Smooth muscle cell (in vitro differentiated cells): ENCODE results near the gene GLT1D1. TPM values are rescaled to one million over a fixed set of nuclear protein-coding genes. Genes with fewer than 3 reads are reported as not detected.

Experiments
- DNase-seq: peaks from one replicate; lab custom pipeline; 2025; ENCODE audit not compliant: unreplicated experiment; lab: John Stamatoyannopoulos, UW
- H2AFZ ChIP-seq: fragments of 200-600 bp; sonication (generic); 2 replicates; pipeline ENCODE4 v1.6.0; 2016; ENCODE audit warnings: antibody characterized with exemption, low read depth, mild to moderate bottlenecking
- H3F3A ChIP-seq: fragments of 200-600 bp; sonication (generic); 2 replicates; pipeline ENCODE4 v1.6.0; 2017; ENCODE audit warnings: antibody characterized with exemption, low read depth
- H3K27ac ChIP-seq: fragments of 200-600 bp; sonication (generic); 2 replicates; pipeline ENCODE4 v1.5.1; 2016; ENCODE audit warnings: low read depth, mild to moderate bottlenecking
- H3K27me3 ChIP-seq: fragments of 200-600 bp; sonication (generic); 2 replicates; pipeline ENCODE4 v1.6.1; 2016; ENCODE audit warnings: low read depth, mild to moderate bottlenecking
- H3K36me3 ChIP-seq: fragments of 200-600 bp; sonication (generic); 2 replicates; pipeline ENCODE4 v1.5.1; 2016; ENCODE audit warnings: low read depth
- H3K4me1 ChIP-seq: fragments of 200-600 bp; sonication (generic); 2 replicates; pipeline ENCODE4 v1.5.1; 2016; ENCODE audit warnings: low read depth
- H3K4me2 ChIP-seq: fragments of 200-600 bp; sonication (generic); 2 replicates; pipeline ENCODE4 v1.6.0; 2016; ENCODE audit warnings: mild to moderate bottlenecking
- H3K4me3 ChIP-seq: fragments of 200-600 bp; sonication (generic); 2 replicates; pipeline ENCODE4 v1.5.1; 2016; ENCODE audit warnings: mild to moderate bottlenecking
- H3K79me2 ChIP-seq: fragments of 200-600 bp; sonication (generic); 2 replicates; pipeline ENCODE4 v1.6.0; 2016; ENCODE audit warnings: low read depth, mild to moderate bottlenecking
- H3K9ac ChIP-seq: fragments of 200-600 bp; sonication (generic); 2 replicates; pipeline ENCODE4 v1.6.0; 2016; ENCODE audit warnings: low read depth
- H3K9me3 ChIP-seq: fragments of 200-600 bp; sonication (generic); replicated peaks from 2 replicates; pipeline ENCODE4 v1.5.1; 2016; ENCODE audit warnings: low read depth
- H4K20me1 ChIP-seq: fragments of 200-600 bp; sonication (generic); 2 replicates; pipeline ENCODE4 v1.6.0; 2016; ENCODE audit warnings: low read depth
- WGBS: methylation state at CpG from one replicate; pipeline ENCODE4 v1.1.7; 2016; ENCODE audit warnings: low lambda C conversion rate; 5-methylcytosine and 5-hydroxymethylcytosine counted together
- polyA plus RNA-seq: library from polyadenylated mRNA; unstranded; fragments of >200 nt; fragmentation: Nextera tagmentation; extraction: Ambion mirVana; gene quantifications from 2 replicates; pipeline ENCODE4 v1.2.1, GENCODE V29; 2016
- total RNA-seq: library from RNA; depleted of rRNA; stranded (reverse); fragments of >200 nt; gene quantifications from 2 replicates; pipeline ENCODE4 v1.2.3, GENCODE V29; 2014
- TF ChIP-seq, protein P1 (sequence below): fragments of 200-600 bp; sonication (generic); IDR thresholded peaks from 2 replicates; pipeline ENCODE4 v1.5.1; 2017; ENCODE audit warnings: borderline replicate concordance, mild to moderate bottlenecking, antibody characterized with exemption; ENCODE audit not compliant: insufficient read depth, poor library complexity, severe bottlenecking

GLT1D1 gene
- total and polyA plus RNA-seq, 2 experiments from 2014 or later = 0.07 to 0.18 TPM

DNA sequence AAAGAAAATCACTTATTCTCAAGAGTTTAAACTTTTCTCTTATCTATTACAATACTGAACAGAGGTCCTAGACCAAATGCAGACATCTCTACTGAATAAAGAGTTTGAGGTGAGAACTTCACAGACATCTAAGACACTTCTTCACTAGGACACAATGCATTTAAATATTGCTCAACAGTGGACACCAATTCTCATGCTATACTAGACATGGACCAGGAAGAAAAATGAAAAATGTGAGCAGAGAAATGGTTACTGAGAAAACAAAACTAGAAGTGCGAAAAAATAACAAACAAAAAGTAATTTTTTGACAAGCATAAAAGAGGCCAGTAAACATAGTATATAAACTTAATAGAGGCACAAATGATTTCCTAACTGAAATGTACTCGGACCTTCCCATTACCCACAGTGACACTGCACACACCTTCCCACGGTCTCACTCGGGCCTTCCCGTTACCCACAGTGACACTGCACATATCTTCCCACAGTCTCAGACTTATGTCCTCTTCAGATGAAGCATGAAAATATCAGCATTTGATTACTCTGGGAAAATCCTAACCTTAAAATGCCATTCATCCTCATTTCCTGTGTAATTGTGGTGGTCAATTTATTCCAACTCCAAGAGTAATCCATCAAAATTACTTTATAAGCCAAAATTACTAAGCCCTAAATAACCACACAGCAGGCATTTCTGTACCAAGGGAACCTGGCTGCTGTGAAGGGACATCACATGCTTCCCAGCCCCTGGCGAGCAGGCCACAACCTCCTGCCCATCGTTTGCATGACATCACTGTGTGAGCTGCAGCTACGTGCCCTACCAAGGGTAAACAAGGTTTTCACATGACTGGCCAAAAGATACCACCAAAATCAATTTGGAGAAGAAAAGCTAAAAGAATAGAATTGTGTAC lies 35.9 kb upstream of the GLT1D1 start:
- WGBS = 71% methylated on average over 8 of the region's 8 CpGs
- Histone ChIP-seq H3K9me3 (no peaks in the 10 kb centered on the region), H3K79me2 (peaks cover 93% of the 10 kb centered on the region), H3K4me1 (peaks cover 18% of the 10 kb centered on the region), H3K4me3 (no peak overlapping the region), H4K20me1 (peaks cover 90% of the 10 kb centered on the region), H3F3A (no peaks in the 10 kb centered on the region), H3K9ac (peak overlapping the region; percentile 41), H3K27me3 (no peaks in the 10 kb centered on the region), H3K27ac (peak overlapping the region; percentile 80), H3K4me2 (peak overlapping the region; percentile 10), H2AFZ (no peak overlapping the region), H3K36me3 (no peaks in the 10 kb centered on the region)
- TF ChIP-seq, protein P1, sequence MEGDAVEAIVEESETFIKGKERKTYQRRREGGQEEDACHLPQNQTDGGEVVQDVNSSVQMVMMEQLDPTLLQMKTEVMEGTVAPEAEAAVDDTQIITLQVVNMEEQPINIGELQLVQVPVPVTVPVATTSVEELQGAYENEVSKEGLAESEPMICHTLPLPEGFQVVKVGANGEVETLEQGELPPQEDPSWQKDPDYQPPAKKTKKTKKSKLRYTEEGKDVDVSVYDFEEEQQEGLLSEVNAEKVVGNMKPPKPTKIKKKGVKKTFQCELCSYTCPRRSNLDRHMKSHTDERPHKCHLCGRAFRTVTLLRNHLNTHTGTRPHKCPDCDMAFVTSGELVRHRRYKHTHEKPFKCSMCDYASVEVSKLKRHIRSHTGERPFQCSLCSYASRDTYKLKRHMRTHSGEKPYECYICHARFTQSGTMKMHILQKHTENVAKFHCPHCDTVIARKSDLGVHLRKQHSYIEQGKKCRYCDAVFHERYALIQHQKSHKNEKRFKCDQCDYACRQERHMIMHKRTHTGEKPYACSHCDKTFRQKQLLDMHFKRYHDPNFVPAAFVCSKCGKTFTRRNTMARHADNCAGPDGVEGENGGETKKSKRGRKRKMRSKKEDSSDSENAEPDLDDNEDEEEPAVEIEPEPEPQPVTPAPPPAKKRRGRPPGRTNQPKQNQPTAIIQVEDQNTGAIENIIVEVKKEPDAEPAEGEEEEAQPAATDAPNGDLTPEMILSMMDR = no peak
- DNase-seq = no peak

GRCh38 chr12:128818065-128819022 lies 34.9 kb upstream of the GLT1D1 start:
- Histone ChIP-seq H3K4me2 (peak overlapping the region; percentile 12), H3K9ac (peak overlapping the region; percentile 41), H3F3A (no peaks in the 10 kb centered on the region), H3K9me3 (no peaks in the 10 kb centered on the region), H3K36me3 (no peaks in the 10 kb centered on the region), H3K27me3 (no peaks in the 10 kb centered on the region), H2AFZ (no peak overlapping the region), H3K4me3 (no peak overlapping the region), H3K4me1 (peaks cover 21% of the 10 kb centered on the region), H3K27ac (peak overlapping the region; percentile 80), H4K20me1 (peaks cover 80% of the 10 kb centered on the region), H3K79me2 (peaks cover 93% of the 10 kb centered on the region)
- 65% methylated on average over 13 of the region's 13 CpGs for WGBS
- TF ChIP-seq, protein P1 = no peak
- DNase-seq = no peak

DNA sequence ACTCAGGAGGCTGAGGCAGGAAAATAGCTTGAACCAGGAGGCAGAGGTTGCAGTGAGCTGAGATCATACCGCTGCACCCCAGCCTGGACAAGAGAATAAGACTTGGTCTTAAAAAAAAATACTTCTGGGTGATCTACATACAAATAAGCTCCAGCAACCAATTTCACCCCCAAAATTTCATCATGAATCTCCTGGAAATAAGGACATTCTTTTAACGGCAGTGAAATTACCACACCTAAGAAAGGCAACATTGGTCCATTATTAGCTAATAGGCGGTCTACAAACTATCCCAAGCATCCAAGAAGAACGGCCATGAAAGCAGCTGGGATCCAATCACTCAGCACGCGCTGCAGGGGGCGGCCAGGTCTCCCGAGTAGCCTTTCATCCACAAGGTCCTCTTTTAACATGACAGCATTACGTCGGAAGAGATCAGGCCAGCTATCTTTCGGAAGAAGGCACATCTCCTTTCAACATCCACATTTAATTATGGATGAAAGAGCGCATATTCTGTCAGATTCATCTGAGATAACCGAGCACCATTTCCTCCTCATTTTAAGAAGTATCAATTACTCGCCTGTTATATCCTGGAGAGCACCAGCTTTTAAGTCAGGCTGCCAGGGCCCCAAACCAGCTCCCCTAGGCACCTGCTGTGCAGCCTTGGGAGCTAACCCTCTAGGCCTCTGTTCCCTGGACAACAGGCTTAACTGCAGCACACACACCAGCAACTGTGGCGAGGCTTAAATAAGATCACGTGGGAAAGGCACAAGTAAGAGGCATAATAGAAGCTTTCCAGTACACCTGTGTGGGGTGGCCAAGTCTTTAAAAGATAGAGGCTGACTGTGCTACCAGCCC lies 33.8 kb upstream of the GLT1D1 start:
- peaks cover 21% of the 10 kb centered on the region for H3K4me1 ChIP-seq
- H2AFZ ChIP-seq = no peak overlapping the region
- H3K4me3 ChIP-seq = no peak overlapping the region
- no peaks in the 10 kb centered on the region for H3K27me3 ChIP-seq
- H3F3A ChIP-seq = no peaks in the 10 kb centered on the region
- H3K9me3 ChIP-seq = no peaks in the 10 kb centered on the region
- TF ChIP-seq, protein P1 = no peak
- WGBS = 80% methylated on average over 16 of the region's 16 CpGs
- H3K36me3 ChIP-seq = no peaks in the 10 kb centered on the region
- peaks cover 69% of the 10 kb centered on the region for H4K20me1 ChIP-seq
- H3K27ac ChIP-seq = peak overlapping the region; percentile 80
- no peak overlapping the region for H3K4me2 ChIP-seq
- H3K9ac ChIP-seq = no peak overlapping the region
- DNase-seq = no peak
- peaks cover 88% of the 10 kb centered on the region for H3K79me2 ChIP-seq
